OCI-LY1 (cell line): ENCODE measurements around the gene ZNF771.

Experiments
- CTCF ChIP-seq: fragments of 200-600 bp; sonication (generic), shearing (Covaris generic); IDR thresholded peaks from 2 replicates; pipeline ENCODE4 v1.5.1; 2017; ENCODE audit warnings: mild to moderate bottlenecking, antibody characterized with exemption, low read length, moderate library complexity, mixed read lengths
- EZH2 ChIP-seq: fragments of 200-600 bp; sonication (generic), shearing (Covaris generic); IDR thresholded peaks from 2 replicates; pipeline ENCODE4 v1.8.0; 2017; ENCODE audit warnings: borderline replicate concordance, mixed run types, mild to moderate bottlenecking, antibody characterized with exemption, low read length, moderate library complexity, mixed read lengths

DNA sequence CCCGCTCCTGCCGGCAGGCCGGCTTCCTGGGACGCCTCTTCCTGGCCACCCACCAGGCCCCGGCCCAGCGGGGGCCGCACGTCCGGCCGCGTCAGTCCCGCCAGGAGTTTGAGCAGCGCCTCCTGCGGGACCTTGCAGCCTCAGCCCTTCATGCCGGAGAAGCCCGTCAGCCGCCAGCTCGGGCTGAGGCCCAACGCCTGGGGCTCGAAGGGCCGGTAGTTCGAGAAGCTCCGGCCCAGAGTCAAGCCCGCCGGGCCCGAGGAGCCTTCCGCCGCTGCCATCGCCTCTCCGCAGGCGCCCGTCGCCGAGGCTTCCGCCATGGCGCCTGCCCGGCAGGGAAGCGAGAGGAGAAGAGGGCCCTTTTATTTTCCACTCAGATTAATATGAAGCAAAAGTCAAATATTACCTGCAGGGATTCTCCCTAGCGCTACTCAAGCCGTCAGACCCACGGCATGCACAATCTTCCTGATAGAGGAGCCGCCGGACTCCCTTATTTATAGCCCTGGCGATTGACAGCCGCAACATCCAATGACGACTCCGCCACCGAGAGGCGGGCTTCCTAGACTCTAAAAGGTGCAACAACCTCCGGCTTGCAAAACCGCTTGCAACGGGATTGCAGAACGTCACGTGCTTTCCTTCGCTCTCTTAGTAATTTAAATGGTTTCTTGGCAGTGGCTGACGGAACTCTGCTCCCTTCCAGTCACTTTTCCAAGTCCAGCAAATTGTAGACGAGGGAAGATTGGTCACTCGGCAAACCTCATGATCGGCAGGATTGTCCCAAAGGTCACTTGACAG is 38.2 kb downstream of the ZNF771 start, which contains the start of gene SEPHS2:
- TF ChIP-seq EZH2 (no peak), CTCF (peak; percentile 42; the same call in 1 of the 2 replicates)
